Adrenal gland (tissue), 5 donors: Measurements from ENCODE around the gene DDR1.

Experiments used
- POLR2A ChIP-seq, 2 donors: fragments of 450-650 bp; IDR thresholded peaks; one replicate each; pipeline ENCODE4 v1.6.1; 2017; ENCODE audit warnings: antibody characterized with exemption in 2 of 2, mild to moderate bottlenecking in 2 of 2, moderate library complexity in 1 of 2
- TF ChIP-seq, protein P1 (sequence below), 6 experiments: fragments of 450-650 bp in 4 of 6; fragments of 200-600 bp in 2 of 6; sonication (generic) in 1 of 6; IDR thresholded peaks; 1 replicate in 5 of 6; 2 replicates in 1 of 6; pipeline versions ENCODE4 v1.5.1 to v1.8.0; 2016 to 2021; ENCODE audit warnings: antibody characterized with exemption in 6 of 6, mild to moderate bottlenecking in 2 of 6, moderate library complexity in 1 of 6
- donor health status: DM: no; HTN: no; CAD: no.

DNA sequence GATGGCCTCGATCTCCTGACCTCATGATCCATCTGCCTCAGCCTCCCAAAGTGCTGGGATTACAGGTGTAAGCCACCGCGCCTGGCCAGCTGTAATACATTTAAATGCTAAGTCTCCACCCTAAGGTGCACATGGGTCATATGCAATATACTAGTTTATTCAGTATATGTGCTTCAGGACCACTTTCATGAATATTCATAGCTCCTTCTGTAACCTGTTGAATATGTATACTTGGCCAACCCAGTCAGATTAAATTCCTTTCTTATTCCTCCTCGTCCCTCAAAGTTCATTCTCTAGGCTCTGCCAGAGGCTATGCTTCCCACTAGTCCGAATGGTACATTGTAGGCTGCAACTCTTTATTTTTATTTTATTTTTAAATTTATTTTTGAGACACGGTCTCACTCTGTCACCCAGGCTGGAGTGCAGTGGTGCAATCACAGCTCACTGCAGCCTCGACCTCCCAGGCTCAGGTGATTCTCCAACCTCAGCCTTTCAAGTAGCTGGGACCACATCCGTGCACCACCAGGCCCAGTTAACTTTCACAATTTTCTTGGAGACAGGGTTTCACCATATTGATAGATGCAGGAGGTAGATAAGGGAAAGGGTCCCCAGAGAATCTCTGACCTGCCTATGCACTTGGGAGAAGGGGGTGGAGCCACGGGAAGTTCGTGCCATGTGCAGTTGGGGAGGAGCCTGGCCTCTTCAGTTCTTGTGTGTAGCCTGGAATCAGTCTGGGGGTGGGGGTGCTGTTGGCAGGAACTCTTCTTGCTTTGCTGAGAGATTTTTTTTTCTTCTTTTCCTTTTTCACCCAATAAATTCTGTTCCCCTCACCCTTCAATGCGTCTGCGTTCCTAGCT is 41.3 kb upstream of the DDR1 start:
- TF ChIP-seq, protein P1, sequence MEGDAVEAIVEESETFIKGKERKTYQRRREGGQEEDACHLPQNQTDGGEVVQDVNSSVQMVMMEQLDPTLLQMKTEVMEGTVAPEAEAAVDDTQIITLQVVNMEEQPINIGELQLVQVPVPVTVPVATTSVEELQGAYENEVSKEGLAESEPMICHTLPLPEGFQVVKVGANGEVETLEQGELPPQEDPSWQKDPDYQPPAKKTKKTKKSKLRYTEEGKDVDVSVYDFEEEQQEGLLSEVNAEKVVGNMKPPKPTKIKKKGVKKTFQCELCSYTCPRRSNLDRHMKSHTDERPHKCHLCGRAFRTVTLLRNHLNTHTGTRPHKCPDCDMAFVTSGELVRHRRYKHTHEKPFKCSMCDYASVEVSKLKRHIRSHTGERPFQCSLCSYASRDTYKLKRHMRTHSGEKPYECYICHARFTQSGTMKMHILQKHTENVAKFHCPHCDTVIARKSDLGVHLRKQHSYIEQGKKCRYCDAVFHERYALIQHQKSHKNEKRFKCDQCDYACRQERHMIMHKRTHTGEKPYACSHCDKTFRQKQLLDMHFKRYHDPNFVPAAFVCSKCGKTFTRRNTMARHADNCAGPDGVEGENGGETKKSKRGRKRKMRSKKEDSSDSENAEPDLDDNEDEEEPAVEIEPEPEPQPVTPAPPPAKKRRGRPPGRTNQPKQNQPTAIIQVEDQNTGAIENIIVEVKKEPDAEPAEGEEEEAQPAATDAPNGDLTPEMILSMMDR (IDR thresholded peaks at IDR 0.05): no peak
- no peak for TF ChIP-seq POLR2A (IDR thresholded peaks at IDR 0.05)
